Stimulated activated CD8-positive, alpha-beta memory T cell treated with anti-CD3 and anti-CD28 coated beads, Interleukin-12 subunit alpha, Interleukin-12 subunit beta, amount 100 ng/mL, for 1 hour (primary cell): ENCODE data around the gene CUBN.

Experiments
- DNase-seq: peaks from one replicate; pipeline ENCODE4 v3.0.0-alpha.2; 2020; ENCODE audit warnings: low read depth

CUBN gene

GRCh38 chr10:16787361-16787791 lies 342.2 kb downstream of the CUBN start:
- peak; percentile 52 for DNase-seq

- no peak for DNase-seq
These were observed 349.2 kb downstream of the CUBN start for GRCh38 chr10:16780338-16780880.

- DNase-seq, result no peak
These were observed 350.2 kb downstream of the CUBN start for GRCh38 chr10:16779384-16779915.

GRCh38 chr10:16777473-16778370 lies 351.9 kb downstream of the CUBN start:
- no peak for DNase-seq

- DNase-seq, result no peak
These were observed 352.7 kb downstream of the CUBN start for GRCh38 chr10:16776896-16777295.
